ENCODE data around the gene PDK2. TPM values are rescaled to one million over a fixed set of nuclear protein-coding genes. Genes with fewer than 3 reads are reported as not detected.

PDK2 gene
- total RNA-seq, 1 experiment from 2014 or later, result 9.5 TPM

GRCh38 chr17:50137042-50137441 is 41.9 kb downstream of the PDK2 start:
- DNase-seq (ENCODE audit: low read depth, low spot score), result no peak
- in situ Hi-C loops (cut with HindIII; ENCODE audit: low pct_unique_long_range_greater_than_20kb, low sequenced_read_pairs), result no loop called here

DNA sequence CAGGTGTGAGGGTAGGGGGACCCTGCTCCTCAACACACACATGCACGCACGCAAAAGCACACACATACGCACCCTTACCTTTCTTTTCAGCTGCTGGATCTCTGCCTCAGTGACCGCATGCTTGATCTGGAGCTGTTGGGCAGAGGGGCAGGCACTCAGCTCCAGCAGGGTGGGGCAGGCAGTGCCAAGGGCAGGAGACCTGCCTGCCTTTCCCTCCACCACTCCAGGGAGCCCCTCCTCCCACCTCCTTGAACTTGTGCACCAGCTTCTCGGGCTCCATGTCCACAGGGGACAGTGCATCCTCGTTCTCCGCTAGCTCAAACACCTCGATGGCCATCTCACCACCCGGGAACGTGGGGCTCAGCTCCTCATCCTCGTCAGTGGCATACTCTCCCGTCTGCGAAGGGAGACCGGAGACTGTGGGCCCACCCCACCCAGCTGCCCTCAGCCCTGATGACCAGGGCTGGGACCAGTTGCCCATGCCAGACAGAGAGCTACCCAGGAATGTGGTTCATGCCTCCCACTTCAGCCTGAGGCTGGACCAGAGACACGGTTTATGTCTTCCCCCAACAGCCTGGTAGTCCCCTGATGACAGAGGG is 44.1 kb downstream of the PDK2 start:
- no peak for DNase-seq (ENCODE audit: low read depth, low spot score)
- in situ Hi-C loops (cut with HindIII; ENCODE audit: low pct_unique_long_range_greater_than_20kb, low sequenced_read_pairs), result no loop called here

DNA sequence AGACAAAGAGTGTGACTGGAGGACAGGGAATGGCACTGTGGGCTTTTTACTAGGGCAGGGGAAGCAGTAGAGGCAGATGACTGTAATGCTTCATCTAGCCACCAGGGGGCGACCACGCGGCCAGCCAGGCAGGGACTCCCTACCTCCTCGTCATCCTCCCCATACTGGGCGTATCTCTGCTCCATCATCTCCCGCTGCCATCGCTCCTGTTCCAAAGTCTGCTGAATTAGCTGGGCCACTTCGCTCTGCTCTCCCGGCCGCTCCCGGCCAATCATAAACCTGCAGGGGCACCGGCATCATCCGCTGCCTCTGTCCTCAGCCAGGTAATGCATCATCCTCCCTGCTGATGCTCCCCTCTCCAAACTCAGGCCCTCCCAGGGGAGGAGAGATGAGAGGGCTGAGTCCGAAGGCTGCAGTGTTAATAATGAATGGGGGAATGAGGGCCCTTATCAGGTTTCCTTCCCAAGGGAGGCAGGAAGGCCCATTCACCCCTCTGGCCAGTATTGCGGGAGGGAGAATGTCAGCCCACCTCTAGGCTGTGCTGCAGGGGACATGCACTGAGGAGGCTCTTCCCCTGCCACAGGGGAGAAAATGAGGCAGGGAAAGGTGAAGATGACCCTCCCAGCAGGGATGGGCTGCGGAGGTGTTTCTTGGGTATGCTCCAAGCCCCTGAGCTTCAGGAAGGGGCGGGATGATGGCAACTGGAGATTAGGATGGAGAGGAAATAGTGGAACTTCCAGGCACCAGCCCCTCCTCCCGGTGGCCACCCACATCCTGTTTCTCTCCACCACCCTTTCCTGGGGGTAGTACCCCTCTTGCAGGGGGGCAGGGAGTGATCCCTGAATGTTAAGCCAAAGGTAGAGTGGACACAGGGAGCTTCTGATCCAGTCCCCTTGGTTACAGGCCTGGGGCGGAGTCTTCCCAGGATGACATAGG is 45.1 kb downstream of the PDK2 start:
- DNase-seq (ENCODE audit: low read depth, low spot score), result peak; percentile 82
- in situ Hi-C loops (cut with HindIII; ENCODE audit: low pct_unique_long_range_greater_than_20kb, low sequenced_read_pairs), result no loop called here

GRCh38 chr17:50141026-50141744 is 46.0 kb downstream of the PDK2 start:
- in situ Hi-C loops (cut with HindIII; ENCODE audit: low pct_unique_long_range_greater_than_20kb, low sequenced_read_pairs), result no loop called here
- no peak for DNase-seq (ENCODE audit: low read depth, low spot score)

GRCh38 chr17:50141745-50142110 is 46.6 kb downstream of the PDK2 start:
- no peak for DNase-seq (ENCODE audit: low read depth, low spot score)
- in situ Hi-C loops (cut with HindIII; ENCODE audit: low pct_unique_long_range_greater_than_20kb, low sequenced_read_pairs), result no loop called here

DNA sequence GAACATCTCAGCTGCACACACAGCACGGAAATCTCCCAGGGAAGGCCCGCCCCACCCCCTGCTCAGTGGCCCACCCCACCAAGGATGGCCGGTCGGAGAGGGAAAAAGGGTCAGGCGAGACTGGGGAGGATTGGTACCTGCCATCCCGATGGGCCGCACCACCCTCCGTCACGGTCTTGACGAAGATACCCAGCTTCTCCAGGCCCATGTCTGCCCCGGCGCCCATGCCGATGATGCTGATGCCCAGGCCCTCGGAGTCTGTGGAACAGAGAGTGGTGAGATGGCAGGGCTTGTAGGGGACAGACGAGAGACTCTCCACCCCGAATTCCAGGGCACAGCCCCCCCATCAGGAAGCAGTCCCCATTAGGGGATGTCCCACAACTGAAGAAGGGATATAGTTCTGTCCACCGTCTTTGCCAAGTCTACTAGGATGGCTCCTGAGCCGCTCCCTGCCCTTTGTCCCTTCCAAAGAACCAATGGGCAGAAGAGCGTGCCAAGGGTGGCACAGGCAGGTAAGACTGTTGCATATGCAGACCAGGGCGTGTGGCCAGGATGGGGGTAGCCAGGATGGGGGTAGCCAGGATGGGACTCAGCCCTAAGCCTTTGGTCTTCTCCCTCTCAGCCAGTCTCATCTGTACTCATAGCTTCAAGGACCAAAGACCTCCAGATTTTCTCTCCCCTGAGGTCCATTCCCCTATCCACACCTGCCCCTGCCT is 48.5 kb downstream of the PDK2 start:
- in situ Hi-C loops (cut with HindIII; ENCODE audit: low pct_unique_long_range_greater_than_20kb, low sequenced_read_pairs), result no loop called here
- DNase-seq (ENCODE audit: low read depth, low spot score), result no peak

DNA sequence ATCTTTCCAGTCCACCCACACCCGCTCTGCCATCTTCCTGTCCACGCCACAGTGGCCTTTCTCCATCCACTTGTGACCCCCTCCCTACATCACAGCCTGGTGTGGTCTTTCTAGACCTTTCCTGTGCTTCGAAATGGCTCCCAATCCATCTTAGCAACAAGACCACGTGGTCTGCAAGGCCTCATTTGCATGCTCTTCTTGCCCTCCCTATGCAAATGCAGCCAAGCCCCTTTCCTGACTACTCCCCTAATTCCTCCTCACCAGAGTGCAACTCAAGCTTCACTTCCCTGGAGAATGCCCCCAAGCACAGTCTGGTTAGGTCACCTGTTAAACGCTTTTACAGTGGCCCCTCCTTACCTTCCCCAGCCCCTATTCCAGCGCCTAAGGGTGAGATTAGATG is 49.2 kb downstream of the PDK2 start:
- no peak for DNase-seq (ENCODE audit: low read depth, low spot score)
- in situ Hi-C loops (cut with HindIII; ENCODE audit: low pct_unique_long_range_greater_than_20kb, low sequenced_read_pairs), result no loop called here

DNA sequence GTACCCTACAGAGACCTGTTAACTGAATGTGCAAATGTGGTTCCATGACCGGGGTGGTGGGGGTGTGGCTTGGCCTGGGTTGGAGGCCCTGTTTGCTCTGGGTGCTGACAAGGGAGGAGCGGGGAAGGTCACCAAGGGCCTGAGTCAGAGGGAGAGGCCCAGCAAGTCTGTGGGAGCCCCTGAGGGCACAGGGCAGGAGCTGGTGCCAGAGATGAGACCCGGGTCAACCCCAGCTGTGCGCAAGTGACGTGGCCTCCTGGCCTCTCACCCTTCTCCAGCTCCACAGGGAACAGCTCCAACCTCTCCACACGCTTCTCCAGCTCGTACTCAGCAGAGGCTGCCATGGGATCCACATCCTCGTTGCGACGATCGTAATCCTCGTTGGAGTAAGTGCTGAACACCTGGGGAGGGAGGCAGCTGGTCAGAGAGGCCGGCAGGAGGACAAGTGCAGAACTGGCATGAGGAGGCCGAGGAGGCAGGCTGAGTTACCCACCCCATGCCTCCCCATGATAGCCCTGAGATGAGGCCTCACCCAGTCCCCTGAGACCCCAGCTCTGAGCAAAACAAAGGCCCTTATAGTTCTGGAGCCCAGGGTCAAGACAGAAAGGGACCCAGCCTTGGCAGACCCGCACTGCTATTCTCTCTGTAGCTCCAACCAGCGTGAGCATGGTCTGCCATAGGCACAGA is 49.8 kb downstream of the PDK2 start:
- in situ Hi-C loops (cut with HindIII; ENCODE audit: low pct_unique_long_range_greater_than_20kb, low sequenced_read_pairs), result no loop called here
- DNase-seq (ENCODE audit: low read depth, low spot score), result peak; percentile 49

- in situ Hi-C loops (cut with HindIII; ENCODE audit: low pct_unique_long_range_greater_than_20kb, low sequenced_read_pairs), result no loop called here
- no peak for DNase-seq (ENCODE audit: low read depth, low spot score)
These were observed 50.5 kb downstream of the PDK2 start for GRCh38 chr17:50145532-50146229.

DNA sequence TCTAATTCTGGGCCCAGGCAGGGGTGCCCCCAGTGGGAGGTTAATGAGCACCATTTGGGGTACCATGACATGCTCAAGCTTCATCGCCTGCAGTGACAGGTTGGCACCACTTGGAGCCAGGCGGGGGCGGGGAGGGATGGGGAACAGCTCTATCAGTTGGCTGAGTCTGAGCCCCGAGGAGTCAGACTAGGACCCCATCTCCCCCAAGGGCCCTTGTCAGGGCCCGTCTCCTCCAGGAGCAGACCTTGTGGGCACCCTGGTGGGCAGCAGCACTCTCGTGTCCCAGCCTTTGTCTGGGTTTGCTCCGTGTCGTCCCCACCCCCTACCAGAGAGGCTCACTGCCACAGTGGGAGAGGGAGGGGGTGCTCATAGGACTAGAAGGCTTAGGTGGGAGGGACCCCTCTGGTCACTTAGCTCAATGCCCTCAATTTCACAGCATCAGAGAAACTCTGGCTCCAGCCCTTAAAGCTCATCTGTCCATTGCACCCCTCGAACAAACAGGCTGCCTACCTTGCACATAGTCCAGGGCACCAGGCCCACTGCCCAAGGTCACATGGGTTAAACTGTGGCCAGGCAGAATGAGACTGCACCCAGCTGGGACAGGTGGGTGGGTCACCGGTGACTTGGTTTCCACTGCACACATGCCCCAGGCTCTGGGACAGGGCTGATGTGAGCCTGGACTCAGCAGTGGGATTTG is 51.2 kb downstream of the PDK2 start:
- no peak for DNase-seq (ENCODE audit: low read depth, low spot score)
- in situ Hi-C loops (cut with HindIII; ENCODE audit: low pct_unique_long_range_greater_than_20kb, low sequenced_read_pairs), result no loop called here

DNA sequence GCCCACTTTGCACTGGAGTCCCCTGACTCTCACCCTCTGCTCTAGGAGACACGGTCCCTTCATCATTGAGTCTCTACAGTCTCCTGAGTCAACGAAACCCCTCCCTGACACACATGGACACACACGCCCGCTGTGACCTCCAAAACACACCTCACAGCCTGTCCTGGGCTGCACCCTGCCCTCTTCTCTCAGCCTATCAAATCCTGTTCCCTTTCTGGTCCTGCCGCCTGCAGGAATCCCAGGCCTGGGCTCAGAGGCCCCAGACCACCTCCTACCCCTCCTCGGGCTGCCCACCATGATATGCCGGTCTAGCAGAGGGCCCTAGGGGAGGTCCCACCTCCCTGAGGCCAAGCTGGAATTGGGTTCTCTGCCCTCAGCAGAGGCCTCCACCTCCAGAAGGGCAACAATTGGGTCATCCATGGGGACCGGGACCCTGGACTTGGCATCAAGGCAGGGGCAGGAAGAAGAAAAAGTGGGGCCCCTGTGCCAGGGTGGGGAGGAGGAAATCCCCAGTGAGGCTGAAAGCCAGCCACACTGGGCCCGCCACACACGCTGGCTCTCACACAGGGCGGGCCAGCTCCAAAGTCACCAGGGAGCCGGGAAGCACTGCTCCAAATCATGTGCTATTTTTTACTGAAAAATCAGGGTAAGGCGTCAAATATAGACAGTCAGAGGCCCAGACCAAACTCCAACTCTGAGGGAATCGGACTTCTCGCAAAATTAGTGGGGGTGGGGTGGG is 51.9 kb downstream of the PDK2 start:
- in situ Hi-C loops (cut with HindIII; ENCODE audit: low pct_unique_long_range_greater_than_20kb, low sequenced_read_pairs), result no loop called here
- DNase-seq (ENCODE audit: low read depth, low spot score), result no peak

DNA sequence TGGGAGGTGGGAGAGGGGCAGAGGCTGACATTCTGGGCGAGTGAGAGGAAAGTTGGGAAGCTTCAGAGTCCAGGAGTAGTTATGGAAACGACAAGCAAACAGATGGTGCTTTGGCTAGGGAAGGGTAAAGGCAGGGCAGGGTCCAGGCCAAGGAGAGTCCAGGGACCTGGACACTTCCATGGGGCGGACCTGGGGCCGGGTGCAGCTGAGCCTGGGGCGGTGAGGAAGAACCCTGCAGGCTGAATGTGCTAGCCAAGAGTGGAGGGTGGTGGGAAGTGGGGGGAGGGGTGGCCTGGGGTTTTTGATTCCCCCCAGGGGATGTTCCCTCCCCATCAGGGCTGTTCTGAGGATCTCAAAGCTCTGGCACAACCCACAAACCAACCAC is 52.7 kb downstream of the PDK2 start:
- no peak for DNase-seq (ENCODE audit: low read depth, low spot score)
- in situ Hi-C loops (cut with HindIII; ENCODE audit: low pct_unique_long_range_greater_than_20kb, low sequenced_read_pairs), result no loop called here

- no peak for DNase-seq (ENCODE audit: low read depth, low spot score)
These were observed 53.3 kb downstream of the PDK2 start for GRCh38 chr17:50148226-50149090.

DNA sequence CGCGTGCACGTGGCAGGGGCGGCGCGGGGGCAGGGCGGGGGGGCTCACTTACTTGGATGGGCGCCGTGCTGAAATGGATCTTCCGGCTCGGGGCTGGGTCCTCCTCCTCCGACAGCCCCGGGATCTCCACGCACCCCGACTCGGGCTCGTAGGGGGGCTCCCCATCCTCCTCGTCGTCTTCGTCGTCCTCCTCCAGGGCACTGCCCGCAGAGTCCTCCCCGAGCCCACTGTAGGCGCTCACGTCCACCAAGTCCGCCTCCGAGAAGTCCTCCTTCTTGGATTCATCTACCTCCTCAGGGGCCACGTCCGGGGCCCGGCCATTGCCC is 53.9 kb downstream of the PDK2 start:
- no peak for DNase-seq (ENCODE audit: low read depth, low spot score)

More at GRCh38 chr17:50148226-50149090, 53.3 kb downstream of the PDK2 start:
- in situ Hi-C loops (cut with HindIII; ENCODE audit: low pct_unique_long_range_greater_than_20kb, low sequenced_read_pairs), result no loop called here

More for the DNA sequence above, 53.9 kb downstream of the PDK2 start:
- in situ Hi-C loops (cut with HindIII; ENCODE audit: low pct_unique_long_range_greater_than_20kb, low sequenced_read_pairs), result no loop called here
